Activated CD8-positive, alpha-beta T cell treated with anti-CD3 and anti-CD28 coated beads, Interleukin-2, amount 10 ng/mL, durations not matched to agents 7 days and 5 days (primary cell): ENCODE measurements around the gene PCBD1. TPM values are rescaled to one million over a fixed set of nuclear protein-coding genes. Genes with fewer than 3 reads are reported as not detected.
"Not testable (repeated sequence)": the region's sequence is repeated elsewhere in the genome, so short reads cannot be mapped to it uniquely, and the experiment has no call there.

Source experiments
- ATAC-seq: fragments of 150-1000 bp; cut with Tn5 transposase; one replicate; pipeline ENCODE4 v1.10.0; 2021; ENCODE audit warnings: moderate library complexity
- CTCF ChIA-PET: fragments of 350-600 bp; sonication (Branson Sonifier 250); formaldehyde crosslinking; loops from one replicate; lab custom pipeline; 2021; ENCODE audit warnings: antibody characterized with exemption; lab: Charles Lee
- POLR2A ChIA-PET: fragments of 350-600 bp; sonication (Branson Sonifier 250); formaldehyde crosslinking; loops from one replicate; lab custom pipeline; 2021; ENCODE audit warnings: antibody characterized with exemption; lab: Charles Lee
- DNase-seq: peaks from one replicate; pipeline ENCODE4 v3.0.0-alpha.2; 2020
- H3K27ac Mint-ChIP-seq: one replicate; pipeline ENCODE4 v1.8.0; 2021; ENCODE audit warnings: mild to moderate bottlenecking, mixed read lengths
- H3K27me3 Mint-ChIP-seq: one replicate; pipeline ENCODE4 v1.8.0; 2021; ENCODE audit warnings: low read depth, mixed read lengths
- H3K36me3 Mint-ChIP-seq: one replicate; pipeline ENCODE4 v1.8.0; 2021; ENCODE audit warnings: low read depth, mixed read lengths
- H3K4me1 Mint-ChIP-seq: one replicate; pipeline ENCODE4 v1.8.0; 2021; ENCODE audit warnings: low read depth, mixed read lengths
- H3K4me3 Mint-ChIP-seq: one replicate; pipeline ENCODE4 v1.8.0; 2021; ENCODE audit warnings: mild to moderate bottlenecking, mixed read lengths
- H3K9me3 Mint-ChIP-seq: one replicate; pipeline ENCODE4 v1.8.0; 2022; ENCODE audit warnings: mixed read lengths; ENCODE audit not compliant: insufficient read depth
- total RNA-seq, 2 experiments: library from RNA; stranded (reverse); gene quantifications; one replicate each; pipeline ENCODE4 v1.2.3, GENCODE V29; 2021

The PCBD1 gene
- total RNA-seq, 2 experiments from 2014 or later, result 28.6 to 31.7 TPM

- H3K9me3 Mint-ChIP-seq, result no peaks in the 10 kb centered on the region
- H3K36me3 Mint-ChIP-seq, result no peaks in the 10 kb centered on the region
- ChIA-PET CTCF (interaction anchor here (2.1 to 2.6 kb wide), 2 partner anchors 17 to 258 kb away, joined by 7 to 8 read pairs; no protein-coding TSS in a partner anchor), POLR2A (no interaction called here)
- DNase-seq (no peak), ATAC-seq (no peak)
- no peaks in the 10 kb centered on the region for H3K4me1 Mint-ChIP-seq
- H3K27me3 Mint-ChIP-seq, result no peaks in the 10 kb centered on the region
- H3K4me3 Mint-ChIP-seq, result no peak overlapping the region
- no peak overlapping the region for H3K27ac Mint-ChIP-seq
These were observed 39.0 kb upstream of the PCBD1 start for GRCh38 chr10:70927189-70927943.

GRCh38 chr10:70926226-70927000, 38.0 kb upstream of the PCBD1 start:
- peaks cover 5% of the 10 kb centered on the region for H3K27me3 Mint-ChIP-seq
- H3K4me1 Mint-ChIP-seq, result no peaks in the 10 kb centered on the region
- no peaks in the 10 kb centered on the region for H3K36me3 Mint-ChIP-seq
- ChIA-PET CTCF (interaction anchor here (0.9 to 2.6 kb wide), 6 partner anchors 18 to 280 kb away, joined by 3 to 10 read pairs (median 8); no protein-coding TSS in a partner anchor), POLR2A (no interaction called here)
- ATAC-seq (no peak), DNase-seq (no peak)
- no peak overlapping the region for H3K4me3 Mint-ChIP-seq
- H3K9me3 Mint-ChIP-seq, result no peaks in the 10 kb centered on the region
- H3K27ac Mint-ChIP-seq, result no peak overlapping the region

DNA sequence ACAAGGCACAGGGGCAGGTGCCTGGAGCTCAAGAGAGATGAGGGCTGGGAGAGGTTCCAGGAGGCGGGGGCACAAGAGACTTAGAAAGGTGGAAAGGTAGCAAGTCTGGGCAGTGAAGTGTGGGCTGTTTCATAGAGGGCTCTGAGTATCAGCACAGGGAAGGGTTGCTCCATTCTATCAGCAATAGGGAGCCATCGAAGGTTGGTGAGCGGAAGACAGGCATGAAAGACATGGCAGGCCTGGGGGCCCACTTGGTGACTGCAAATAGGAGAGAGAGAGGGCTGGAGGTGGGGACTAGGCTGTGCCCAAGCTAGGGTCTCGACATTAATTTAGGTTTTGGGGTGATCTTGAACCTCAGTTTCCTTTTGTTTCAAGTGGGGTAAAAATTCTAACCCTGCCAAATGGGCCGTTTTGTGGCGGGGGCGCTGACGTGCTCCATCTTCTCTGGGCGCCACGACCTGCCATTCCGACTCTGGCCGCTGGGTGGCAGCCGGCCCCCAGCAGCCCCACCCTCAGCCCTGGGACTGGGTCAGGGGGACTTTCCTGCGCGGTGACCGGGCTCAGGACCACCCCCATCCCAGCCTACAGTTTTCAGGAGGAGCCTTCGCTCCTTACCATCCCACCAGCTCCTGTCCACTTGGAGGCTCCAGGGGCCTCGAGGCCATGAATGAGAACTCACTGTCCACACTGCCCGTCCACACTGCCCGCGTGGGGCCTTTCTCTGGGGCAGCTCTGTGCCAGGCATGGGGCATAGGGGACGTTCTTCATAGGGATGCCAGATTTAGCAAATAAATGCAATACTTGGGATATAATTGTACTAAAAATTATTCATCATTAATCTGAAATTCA, 37.2 kb upstream of the PCBD1 start:
- no peaks in the 10 kb centered on the region for H3K36me3 Mint-ChIP-seq
- ATAC-seq, result peak; percentile 77
- POLR2A ChIA-PET, result no interaction called here

DNA sequence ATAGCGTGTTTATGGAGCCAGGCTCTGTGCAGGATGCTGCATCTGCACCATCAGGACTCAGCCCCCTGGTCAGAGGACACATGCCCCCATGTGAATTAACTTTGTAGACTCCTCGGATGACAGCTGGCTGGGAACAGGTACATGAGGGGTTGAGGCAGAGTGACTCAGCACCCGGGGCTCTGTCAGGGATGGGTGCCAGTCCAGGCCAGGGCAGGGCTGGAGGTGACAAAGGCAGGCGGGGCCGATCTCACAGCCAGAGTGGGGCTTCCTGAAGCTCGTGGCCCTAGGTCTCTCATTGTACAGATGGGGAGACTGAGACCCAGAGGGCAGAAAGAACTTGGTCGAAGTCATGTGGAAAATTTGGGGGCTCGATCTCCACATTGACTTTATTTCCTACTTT, 35.3 kb upstream of the PCBD1 start:
- H3K4me1 Mint-ChIP-seq, result no peaks in the 10 kb centered on the region
- H3K4me3 Mint-ChIP-seq, result no peak overlapping the region
- POLR2A ChIA-PET, result no interaction called here
- DNase-seq (no peak), ATAC-seq (no peak)
- CTCF ChIA-PET, result interaction anchor here (1.4 kb wide), 1 partner anchor 246 kb away, joined by 4 read pairs; no protein-coding TSS in a partner anchor
- no peaks in the 10 kb centered on the region for H3K9me3 Mint-ChIP-seq
- peaks cover 7% of the 10 kb centered on the region for H3K27me3 Mint-ChIP-seq
- H3K36me3 Mint-ChIP-seq, result no peaks in the 10 kb centered on the region
- no peak overlapping the region for H3K27ac Mint-ChIP-seq

More for the DNA sequence above, 37.2 kb upstream of the PCBD1 start:
- H3K4me1 Mint-ChIP-seq, result no peaks in the 10 kb centered on the region
- peaks cover 7% of the 10 kb centered on the region for H3K27me3 Mint-ChIP-seq
- H3K4me3 Mint-ChIP-seq, result no peak overlapping the region
- DNase-seq, result peak; percentile 67
- CTCF ChIA-PET, result interaction anchor here (0.8 to 2.6 kb wide), 15 partner anchors 12 to 360 kb away, joined by 3 to 10 read pairs (median 4); no protein-coding TSS in a partner anchor
- no peaks in the 10 kb centered on the region for H3K9me3 Mint-ChIP-seq
- no peak overlapping the region for H3K27ac Mint-ChIP-seq

GRCh38 chr10:70921285-70921684, 32.9 kb upstream of the PCBD1 start:
- DNase-seq, result no peak
- no peaks in the 10 kb centered on the region for H3K4me1 Mint-ChIP-seq
- ATAC-seq, result no peak
- ChIA-PET POLR2A (no interaction called here), CTCF (no interaction called here)
- H3K4me3 Mint-ChIP-seq, result no peak overlapping the region
- peaks cover 9% of the 10 kb centered on the region for H3K27me3 Mint-ChIP-seq
- H3K36me3 Mint-ChIP-seq, result no peaks in the 10 kb centered on the region
- H3K9me3 Mint-ChIP-seq, result no peaks in the 10 kb centered on the region
- no peak overlapping the region for H3K27ac Mint-ChIP-seq

DNA sequence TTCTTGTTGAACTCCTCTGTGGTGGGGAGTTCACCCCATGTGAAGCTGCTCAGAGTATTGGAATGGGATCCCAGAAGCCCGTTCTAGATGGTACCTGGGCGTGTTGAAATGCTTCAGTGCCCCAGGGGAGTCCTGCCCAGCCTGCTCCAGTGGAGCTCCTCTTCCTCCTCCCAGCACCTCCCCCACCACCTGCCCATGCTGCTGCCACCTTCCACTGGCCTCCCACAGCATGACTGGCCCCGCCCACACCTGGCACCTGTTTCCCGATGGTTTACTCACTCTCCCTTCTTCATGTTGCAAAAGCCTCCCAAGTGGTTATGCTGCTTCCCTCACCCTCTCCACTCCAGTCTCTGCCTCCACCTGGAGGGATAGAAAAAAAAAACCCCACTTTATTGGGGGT, 32.2 kb upstream of the PCBD1 start:
- Mint-ChIP-seq H3K27ac (no peak overlapping the region), H3K36me3 (no peaks in the 10 kb centered on the region), H3K27me3 (peaks cover 9% of the 10 kb centered on the region), H3K4me3 (no peak overlapping the region), H3K4me1 (no peaks in the 10 kb centered on the region), H3K9me3 (no peaks in the 10 kb centered on the region)
- ATAC-seq, result no peak
- DNase-seq, result no peak
- POLR2A ChIA-PET, result no interaction called here
- CTCF ChIA-PET, result no interaction called here

GRCh38 chr10:70919906-70920305, 31.5 kb upstream of the PCBD1 start:
- H3K27ac Mint-ChIP-seq, ATAC-seq, DNase-seq, H3K4me3 Mint-ChIP-seq, CTCF ChIA-PET, POLR2A ChIA-PET, H3K27me3 Mint-ChIP-seq, H3K9me3 Mint-ChIP-seq, H3K36me3 Mint-ChIP-seq, H3K4me1 Mint-ChIP-seq: not testable (repeated sequence)

DNA sequence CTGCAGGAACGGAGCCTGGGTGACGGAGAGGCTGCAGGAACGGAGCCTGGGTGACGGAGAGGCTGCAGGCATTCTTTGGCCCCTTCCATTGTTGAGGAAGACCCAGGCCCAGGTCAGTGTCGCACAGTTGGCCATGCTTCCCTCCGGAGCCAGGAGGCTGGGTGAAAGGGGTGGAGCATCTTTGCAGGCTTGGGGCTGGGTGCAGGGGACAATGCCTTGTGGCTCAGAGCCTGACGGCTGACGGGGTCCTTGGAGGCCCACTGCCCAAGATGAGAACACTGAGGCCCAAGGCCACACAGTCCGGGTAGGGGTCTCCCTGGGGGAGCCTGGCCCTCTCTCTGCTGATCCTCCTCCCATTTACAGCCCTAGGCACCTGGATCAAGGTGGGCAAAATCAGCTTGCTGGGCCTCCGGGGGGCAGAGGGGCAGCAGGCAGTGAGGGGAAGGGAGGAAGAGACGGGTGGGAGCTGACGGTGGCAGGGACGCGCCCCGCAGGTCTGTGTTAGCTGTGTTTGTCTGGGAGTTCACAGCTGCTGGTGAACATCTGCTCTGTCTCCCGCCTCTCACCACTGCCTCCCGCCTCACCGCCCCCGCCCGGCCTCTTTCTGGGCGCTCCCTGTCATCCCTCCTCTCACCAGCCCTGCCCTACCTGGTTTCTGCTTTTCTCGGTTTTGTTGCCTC, 30.6 kb upstream of the PCBD1 start:
- H3K36me3 Mint-ChIP-seq, result no peaks in the 10 kb centered on the region
- no peaks in the 10 kb centered on the region for H3K9me3 Mint-ChIP-seq
- DNase-seq (no peak), ATAC-seq (no peak)
- ChIA-PET POLR2A (no interaction called here), CTCF (no interaction called here)
- H3K27ac Mint-ChIP-seq, result no peak overlapping the region
- peaks cover 9% of the 10 kb centered on the region for H3K27me3 Mint-ChIP-seq
- H3K4me1 Mint-ChIP-seq, result no peaks in the 10 kb centered on the region
- H3K4me3 Mint-ChIP-seq, result no peak overlapping the region

DNA sequence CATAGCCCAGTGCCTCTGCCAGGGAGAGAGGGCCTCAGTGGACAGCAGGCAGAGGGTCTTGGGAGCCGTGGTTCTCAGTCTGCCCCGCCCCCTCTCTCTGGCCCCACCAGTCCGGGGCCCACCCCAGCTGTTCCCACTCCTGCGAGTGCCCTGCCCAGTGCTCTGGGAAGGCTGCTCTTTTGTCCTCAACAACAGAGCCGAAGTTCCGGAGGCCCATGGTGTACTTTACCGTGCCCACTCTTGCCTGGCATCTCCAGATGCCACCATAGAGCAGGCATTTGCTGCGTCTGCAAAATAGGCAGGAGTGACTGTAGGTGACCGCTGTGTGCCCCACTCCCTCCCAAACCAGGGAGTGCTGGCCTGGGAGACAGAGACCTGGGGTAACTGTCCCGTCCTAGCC, 29.3 kb upstream of the PCBD1 start:
- Mint-ChIP-seq H3K4me1 (no peaks in the 10 kb centered on the region), H3K27me3 (peaks cover 9% of the 10 kb centered on the region), H3K36me3 (no peaks in the 10 kb centered on the region), H3K4me3 (no peak overlapping the region), H3K9me3 (no peaks in the 10 kb centered on the region), H3K27ac (no peak overlapping the region)
- ChIA-PET CTCF (no interaction called here), POLR2A (no interaction called here)
- ATAC-seq, result no peak
- no peak for DNase-seq

GRCh38 chr10:70917226-70917625, 28.9 kb upstream of the PCBD1 start:
- no peak overlapping the region for H3K27ac Mint-ChIP-seq
- ChIA-PET CTCF (no interaction called here), POLR2A (no interaction called here)
- no peaks in the 10 kb centered on the region for H3K9me3 Mint-ChIP-seq
- H3K4me1 Mint-ChIP-seq, result no peaks in the 10 kb centered on the region
- no peak for ATAC-seq
- H3K4me3 Mint-ChIP-seq, result no peak overlapping the region
- DNase-seq, result no peak
- H3K36me3 Mint-ChIP-seq, result no peaks in the 10 kb centered on the region
- peaks cover 9% of the 10 kb centered on the region for H3K27me3 Mint-ChIP-seq

- Mint-ChIP-seq H3K9me3 (no peaks in the 10 kb centered on the region), H3K27me3 (peaks cover 4% of the 10 kb centered on the region), H3K4me1 (no peaks in the 10 kb centered on the region), H3K27ac (no peak overlapping the region), H3K36me3 (no peaks in the 10 kb centered on the region), H3K4me3 (no peak overlapping the region)
- DNase-seq, result no peak
- ATAC-seq, result no peak
- ChIA-PET CTCF (no interaction called here), POLR2A (no interaction called here)
These were observed 27.9 kb upstream of the PCBD1 start for GRCh38 chr10:70916241-70916640.
